K562 (cell line): ENCODE results near the gene RARRES2. TPM values are rescaled to one million over a fixed set of nuclear protein-coding genes. Genes with fewer than 3 reads are reported as not detected.

Source experiments
- ARID2 ChIP-seq: fragments of 450-650 bp; IDR thresholded peaks from 2 replicates; pipeline ENCODE4 v1.6.1; 2017; ENCODE audit warnings: antibody characterized with exemption, mild to moderate bottlenecking
- GTF3C2 ChIP-seq: IDR thresholded peaks from 3 replicates; pipeline ENCODE4 v1.6.1; 2011; ENCODE audit warnings: borderline replicate concordance, mild to moderate bottlenecking, moderate library complexity; ENCODE audit not compliant: insufficient read length; ENCODE audit errors: extremely low read depth
- REST ChIP-seq, 2 experiments: fragments of 450-650 bp; formaldehyde crosslinking in 1 of 2; IDR thresholded peaks; 2 replicates each; pipeline versions ENCODE4 v1.4.0 to v1.6.1; 2014 to 2020; ENCODE audit warnings: mild to moderate bottlenecking in 2 of 2, borderline replicate concordance in 1 of 2, low read depth in 1 of 2
- ZBTB40 ChIP-seq, 2 experiments: fragments of 450-650 bp in 1 of 2; sonication (generic) in 1 of 2; formaldehyde crosslinking in 1 of 2; IDR thresholded peaks; 2 replicates each; pipeline versions ENCODE4 v1.7.1 to v1.9.0; 2016 to 2022; ENCODE audit warnings: inconsistent platforms in 1 of 2, mild to moderate bottlenecking in 1 of 2, missing genetic modification reagents in 1 of 2
- polyA plus RNA-seq, 8 experiments: library from polyadenylated mRNA; depleted of rRNA in 4 of 8; stranded (reverse) in 5 of 8; unstranded in 3 of 8; fragments of >200 nt; fragmentation: Nextera tagmentation in 2 of 8; fragmentation: Illumina TruSeq in 1 of 8; extraction: Ambion mirVana in 2 of 8; extraction: Trizol in 1 of 8; gene quantifications; 2 replicates each; pipeline versions ENCODE4 v1.2.1 to v1.2.3, GENCODE V29; 2011 to 2014; ENCODE audit warnings: inconsistent platforms in 1 of 8, missing spikeins in 1 of 8
- total RNA-seq, 7 experiments: library from RNA; depleted of rRNA in 6 of 7; stranded (reverse); fragments of >200 nt in 6 of 7; fragmentation: Illumina TruSeq in 2 of 7; extraction: Trizol in 2 of 7; gene quantifications; 2 replicates each; pipeline versions ENCODE4 v1.2.1 to v1.2.3, GENCODE V29; 2011 to 2021; ENCODE audit warnings: low replicate concordance in 1 of 7

RARRES2 gene
- total and polyA plus RNA-seq, 9 of the 15 experiments (the other 6 are each of a cell fraction or from before 2014, with no cell fraction given), result 0.11 to 1.7 (median 0.23) TPM; not detected in 6

- TF ChIP-seq REST (IDR thresholded peaks at IDR 0.05; ENCODE audit: borderline replicate concordance) (peak; percentile 14; the same call in 1 of the 2 replicates), REST (CRISPR knock-in tag; IDR thresholded peaks at IDR 0.05; ENCODE audit: low read depth) (no peak), ZBTB40 (IDR thresholded peaks at IDR 0.05) (peak; percentile 50; the same call in 1 of the 2 replicates), ZBTB40 (CRISPR knock-in tag; IDR thresholded peaks at IDR 0.05) (no peak), ARID2 (no peak), GTF3C2 (peak; percentile 39)
Measured at GRCh38 chr7:150378115-150378852, 36.9 kb upstream of the RARRES2 start (continued).
